AG10803 (cell line): Measurements from ENCODE around the gene RBM34.

Source experiments
- DNase-seq: peaks from one replicate; pipeline ENCODE4 v3.0.0; 2010; ENCODE audit warnings: low read depth
- H3K4me3 ChIP-seq: 2 replicates; pipeline ENCODE4 v1.5.1; 2011; ENCODE audit warnings: mild to moderate bottlenecking, low read length, control low read depth
- TF ChIP-seq, protein P1 (sequence below): conservative IDR thresholded peaks from 2 replicates; pipeline ENCODE4 v1.5.1; 2011; ENCODE audit warnings: mild to moderate bottlenecking, low read length, control low read depth, inconsistent platforms

RBM34 gene

DNA sequence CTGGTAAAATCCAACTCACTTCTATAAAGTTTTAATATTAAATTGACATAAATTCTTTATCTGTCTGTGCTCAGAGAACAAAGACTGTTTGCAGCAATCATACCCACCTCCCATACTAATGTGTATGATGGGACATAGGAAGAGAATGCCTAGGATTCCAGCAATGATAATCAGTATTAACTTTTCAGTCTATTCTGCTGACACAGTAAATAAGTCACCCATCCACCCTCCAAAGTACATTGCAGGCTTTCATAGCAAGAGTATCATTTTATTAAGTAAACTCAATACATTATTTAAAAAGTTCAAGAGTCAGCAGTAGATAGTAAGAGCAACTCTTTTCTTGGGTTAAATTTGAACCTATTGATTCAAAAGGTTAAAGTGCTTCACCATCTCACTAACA, 8.8 kb downstream of the RBM34 start:
- no peak for DNase-seq
- TF ChIP-seq, protein P1, sequence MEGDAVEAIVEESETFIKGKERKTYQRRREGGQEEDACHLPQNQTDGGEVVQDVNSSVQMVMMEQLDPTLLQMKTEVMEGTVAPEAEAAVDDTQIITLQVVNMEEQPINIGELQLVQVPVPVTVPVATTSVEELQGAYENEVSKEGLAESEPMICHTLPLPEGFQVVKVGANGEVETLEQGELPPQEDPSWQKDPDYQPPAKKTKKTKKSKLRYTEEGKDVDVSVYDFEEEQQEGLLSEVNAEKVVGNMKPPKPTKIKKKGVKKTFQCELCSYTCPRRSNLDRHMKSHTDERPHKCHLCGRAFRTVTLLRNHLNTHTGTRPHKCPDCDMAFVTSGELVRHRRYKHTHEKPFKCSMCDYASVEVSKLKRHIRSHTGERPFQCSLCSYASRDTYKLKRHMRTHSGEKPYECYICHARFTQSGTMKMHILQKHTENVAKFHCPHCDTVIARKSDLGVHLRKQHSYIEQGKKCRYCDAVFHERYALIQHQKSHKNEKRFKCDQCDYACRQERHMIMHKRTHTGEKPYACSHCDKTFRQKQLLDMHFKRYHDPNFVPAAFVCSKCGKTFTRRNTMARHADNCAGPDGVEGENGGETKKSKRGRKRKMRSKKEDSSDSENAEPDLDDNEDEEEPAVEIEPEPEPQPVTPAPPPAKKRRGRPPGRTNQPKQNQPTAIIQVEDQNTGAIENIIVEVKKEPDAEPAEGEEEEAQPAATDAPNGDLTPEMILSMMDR: no peak

DNA sequence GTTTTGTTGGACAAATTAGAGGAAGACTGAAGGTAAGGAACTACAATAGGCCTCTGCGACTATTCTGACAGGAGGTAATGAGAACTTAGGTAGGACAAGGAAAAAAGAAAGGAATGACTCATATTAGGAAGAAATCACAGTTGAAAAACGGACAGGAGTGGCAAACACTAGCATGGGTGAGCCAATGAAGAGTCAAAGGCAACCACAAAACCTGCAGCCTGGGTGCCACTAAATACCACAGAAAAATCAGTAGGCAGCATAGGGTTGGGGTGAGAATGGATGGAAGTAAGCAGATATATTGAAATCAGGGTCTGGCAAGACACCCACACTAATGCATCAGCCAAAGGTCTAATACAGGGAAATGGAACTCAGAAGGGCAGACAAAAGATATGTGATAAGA, 10.0 kb downstream of the RBM34 start:
- H3K4me3 ChIP-seq: no peak overlapping the region
- TF ChIP-seq, protein P1: no peak
- no peak for DNase-seq

More for the DNA sequence above, 8.8 kb downstream of the RBM34 start:
- H3K4me3 ChIP-seq: no peak overlapping the region

DNA sequence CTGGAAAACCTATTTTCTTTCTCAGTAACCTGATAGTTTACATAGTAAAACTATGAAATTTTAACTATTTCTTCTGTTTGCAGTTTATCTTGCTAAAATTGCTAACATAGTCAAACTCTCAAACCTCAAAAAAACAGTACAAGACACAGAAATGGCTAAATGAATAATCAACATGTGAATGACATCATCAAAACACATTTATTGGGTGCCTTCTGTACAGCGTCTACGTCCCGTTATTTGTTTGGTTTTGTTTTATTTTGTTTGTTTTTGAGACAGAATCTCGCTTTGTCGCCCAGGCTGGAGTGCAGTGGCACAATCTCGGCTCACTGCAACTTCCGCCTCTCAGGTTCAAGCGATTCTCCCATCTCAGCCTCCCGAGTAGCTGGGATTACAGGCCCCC, 11.2 kb downstream of the RBM34 start:
- no peak overlapping the region for H3K4me3 ChIP-seq
- no peak for DNase-seq
- TF ChIP-seq, protein P1: no peak

DNA sequence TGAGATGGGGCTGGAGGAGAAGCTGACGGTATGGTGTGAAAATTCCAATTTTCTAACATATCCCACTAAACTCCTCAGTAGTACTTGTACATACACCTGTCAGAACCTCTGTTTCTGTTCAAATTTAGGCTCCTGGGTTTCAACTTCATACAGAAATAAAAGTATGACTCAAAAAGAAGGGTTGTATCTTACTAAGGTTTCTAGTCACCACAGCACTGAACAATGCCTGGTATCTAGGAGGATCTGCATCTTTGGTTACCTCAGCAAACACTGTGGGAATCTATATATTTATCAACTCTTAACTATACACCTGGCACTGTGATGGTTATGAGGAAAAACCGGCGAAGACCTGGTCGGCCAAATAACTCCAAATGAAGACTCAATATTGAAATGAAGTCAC, 13.8 kb downstream of the RBM34 start:
- no peak for DNase-seq
- TF ChIP-seq, protein P1: no peak

DNA sequence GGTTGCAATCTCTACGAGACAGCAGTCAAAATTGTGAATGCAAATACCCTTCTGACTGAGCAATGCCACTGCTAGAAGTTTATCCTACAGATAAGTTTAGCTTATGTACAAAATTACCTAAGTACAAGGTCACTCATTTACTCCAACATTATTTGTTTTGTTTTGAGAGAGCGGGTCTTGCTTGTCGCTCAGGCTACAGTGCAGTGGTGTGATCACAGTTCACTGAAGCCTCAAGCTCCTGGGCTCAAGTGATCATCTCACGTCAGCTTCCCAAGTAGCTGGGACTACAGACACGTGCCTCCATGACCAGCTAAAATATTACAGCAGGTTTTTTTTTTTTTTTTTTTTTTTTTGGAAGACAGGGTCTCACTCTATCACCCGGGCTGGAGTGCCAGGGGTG, 15.4 kb downstream of the RBM34 start:
- H3K4me3 ChIP-seq: no peak overlapping the region
- DNase-seq: no peak
- TF ChIP-seq, protein P1: no peak

More for the DNA sequence above, 13.8 kb downstream of the RBM34 start:
- no peak overlapping the region for H3K4me3 ChIP-seq

DNA sequence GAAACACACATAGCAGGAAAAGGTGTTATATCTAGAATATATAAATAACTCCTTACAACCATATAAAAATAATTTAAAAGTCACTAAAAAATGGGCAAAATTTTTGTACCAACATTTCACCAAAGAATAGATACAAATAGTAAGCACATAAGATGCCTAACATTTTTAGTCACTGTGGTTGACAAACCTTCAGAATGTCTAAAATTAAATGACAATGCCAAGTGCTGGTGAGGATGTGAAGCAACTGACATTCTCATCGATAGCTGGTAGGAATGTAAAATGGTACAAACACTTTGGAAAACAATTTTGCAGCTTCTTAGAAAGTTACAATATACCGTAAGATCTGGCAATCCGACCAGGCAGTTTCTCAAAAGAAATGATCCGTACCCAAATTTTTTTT, 18.1 kb downstream of the RBM34 start:
- no peak overlapping the region for H3K4me3 ChIP-seq
- TF ChIP-seq, protein P1: no peak
- DNase-seq: no peak

DNA sequence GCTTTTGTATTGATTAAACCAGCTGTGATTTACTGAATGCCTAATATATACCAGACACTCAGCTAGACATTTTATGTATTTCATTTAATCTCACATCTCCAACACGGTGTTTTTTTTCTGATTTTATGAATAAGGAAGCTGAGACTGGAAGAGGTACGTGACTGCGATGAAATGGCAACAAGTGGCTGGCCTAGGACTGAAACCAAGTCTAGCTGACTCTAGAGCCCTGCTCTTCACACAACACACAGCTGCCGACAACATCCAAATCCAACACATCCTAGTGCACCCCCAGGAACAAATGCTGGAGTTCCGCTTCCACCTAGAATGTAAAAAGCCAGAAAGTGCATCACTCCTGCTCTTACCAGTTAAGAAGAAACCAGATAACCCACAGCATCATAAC, 21.7 kb downstream of the RBM34 start:
- no peak for DNase-seq
- TF ChIP-seq, protein P1: no peak
- H3K4me3 ChIP-seq: no peak overlapping the region
